HG02588 (cell line): ENCODE measurements around the gene MRPL28.
"Not testable (repeated sequence)": the region's sequence is repeated elsewhere in the genome, so short reads cannot be mapped to it uniquely, and the experiment has no call there.

Source experiments
- ATAC-seq: cut with Tn5 transposase; IDR thresholded peaks from one replicate; pipeline ENCODE4 v1.9.1; 2021; ENCODE audit warnings: mild to moderate bottlenecking, moderate library complexity; ENCODE audit not compliant: unreplicated experiment

MRPL28 gene

GRCh38 chr16:341095-341973 lies 29.0 kb downstream of the MRPL28 start:
- ATAC-seq = not testable (repeated sequence)

GRCh38 chr16:340370-341091 lies 29.8 kb downstream of the MRPL28 start:
- no peak for ATAC-seq

- ATAC-seq = no peak
Observed at GRCh38 chr16:339680-340079, 30.7 kb downstream of the MRPL28 start.

- ATAC-seq = no peak
Observed at GRCh38 chr16:337975-338575, 32.3 kb downstream of the MRPL28 start.

GRCh38 chr16:337437-337836 lies 32.9 kb downstream of the MRPL28 start:
- ATAC-seq = no peak

GRCh38 chr16:336269-336668 lies 34.1 kb downstream of the MRPL28 start:
- no peak for ATAC-seq

GRCh38 chr16:334861-335632 lies 35.3 kb downstream of the MRPL28 start:
- ATAC-seq = not testable (repeated sequence)

GRCh38 chr16:334164-334832 lies 36.0 kb downstream of the MRPL28 start:
- ATAC-seq = not testable (repeated sequence)

GRCh38 chr16:333406-334094 lies 36.8 kb downstream of the MRPL28 start:
- ATAC-seq = no peak

GRCh38 chr16:331181-331814 lies 39.0 kb downstream of the MRPL28 start:
- ATAC-seq = not testable (repeated sequence)

- ATAC-seq = no peak
Observed at GRCh38 chr16:330741-331140, 39.6 kb downstream of the MRPL28 start.

- no peak for ATAC-seq
Observed at GRCh38 chr16:325375-326145, 44.8 kb downstream of the MRPL28 start.

- ATAC-seq = no peak
Observed at GRCh38 chr16:324451-325334, 45.6 kb downstream of the MRPL28 start.

GRCh38 chr16:324201-324450 lies 46.2 kb downstream of the MRPL28 start:
- ATAC-seq = no peak

GRCh38 chr16:322476-323143 lies 47.7 kb downstream of the MRPL28 start:
- no peak for ATAC-seq

- ATAC-seq = no peak
Observed at GRCh38 chr16:321532-321931, 48.8 kb downstream of the MRPL28 start.

- ATAC-seq = no peak
Observed at GRCh38 chr16:320206-320605, 50.1 kb downstream of the MRPL28 start.
